Mesothelial cell of epicardium (in vitro differentiated cells): ENCODE results near the gene ASCC3. TPM values are rescaled to one million over a fixed set of nuclear protein-coding genes. Genes with fewer than 3 reads are reported as not detected.

Experiments
- DNase-seq, 2 experiments: peaks; one replicate each; pipeline ENCODE4 v3.0.0; 2021; ENCODE audit warnings: low spot score in 2 of 2; ENCODE audit not compliant: unreplicated experiment in 2 of 2
- H3K27ac Mint-ChIP-seq: 2 replicates; pipeline ENCODE4 v1.8.0; 2021; ENCODE audit warnings: mixed read lengths
- H3K27me3 Mint-ChIP-seq: 2 replicates; pipeline ENCODE4 v1.8.0; 2021; ENCODE audit warnings: low read depth, mixed read lengths
- H3K36me3 Mint-ChIP-seq: 2 replicates; pipeline ENCODE4 v1.8.0; 2021; ENCODE audit warnings: mixed read lengths
- H3K4me1 Mint-ChIP-seq: 2 replicates; pipeline ENCODE4 v1.8.0; 2021; ENCODE audit warnings: mixed read lengths
- H3K4me3 Mint-ChIP-seq: 2 replicates; pipeline ENCODE4 v1.8.0; 2021; ENCODE audit warnings: mild to moderate bottlenecking, moderate library complexity, mixed read lengths
- H3K9me3 Mint-ChIP-seq: 2 replicates; pipeline ENCODE4 v1.8.0; 2021; ENCODE audit warnings: mixed read lengths
- CTCF ChIP-seq: fragments of 200-600 bp; sonication (generic); IDR thresholded peaks from one replicate; pipeline ENCODE4 v1.5.0; 2021; ENCODE audit warnings: antibody characterized with exemption; ENCODE audit not compliant: unreplicated experiment
- total RNA-seq: library from RNA; stranded (reverse); gene quantifications from 3 replicates; pipeline ENCODE4 v1.2.1, GENCODE V29; 2021

Gene ASCC3
- total RNA-seq, 1 donor from 2014 or later: 47.7 TPM

- Mint-ChIP-seq H3K36me3 (no peaks in the 10 kb centered on the region), H3K9me3 (peaks cover 6% of the 10 kb centered on the region), H3K4me1 (no peaks in the 10 kb centered on the region), H3K4me3 (no peak overlapping the region), H3K27me3 (peaks cover 1% of the 10 kb centered on the region), H3K27ac (no peak overlapping the region)
- TF ChIP-seq CTCF: no peak
- DNase-seq: no peak
Measured at GRCh38 chr6:100484474-100484873, 396.7 kb downstream of the ASCC3 start.

- Mint-ChIP-seq H3K36me3 (no peaks in the 10 kb centered on the region), H3K4me1 (no peaks in the 10 kb centered on the region), H3K27me3 (peaks cover 1% of the 10 kb centered on the region), H3K9me3 (no peaks in the 10 kb centered on the region), H3K27ac (no peak overlapping the region), H3K4me3 (no peak overlapping the region)
- no peak for DNase-seq
- TF ChIP-seq CTCF: no peak
Measured at GRCh38 chr6:100482698-100483097, 398.4 kb downstream of the ASCC3 start.

- DNase-seq: no peak
- Mint-ChIP-seq H3K4me1 (no peaks in the 10 kb centered on the region), H3K4me3 (no peak overlapping the region), H3K36me3 (no peaks in the 10 kb centered on the region), H3K27ac (no peak overlapping the region), H3K27me3 (peaks cover 24% of the 10 kb centered on the region), H3K9me3 (no peaks in the 10 kb centered on the region)
- peak; percentile 81 for TF ChIP-seq CTCF
Measured at GRCh38 chr6:100479179-100480035, 401.7 kb downstream of the ASCC3 start.

GRCh38 chr6:100475554-100476320, 405.4 kb downstream of the ASCC3 start:
- Mint-ChIP-seq H3K4me1 (no peaks in the 10 kb centered on the region), H3K9me3 (no peaks in the 10 kb centered on the region), H3K27me3 (peaks cover 58% of the 10 kb centered on the region), H3K4me3 (no peak overlapping the region), H3K27ac (no peak overlapping the region), H3K36me3 (no peaks in the 10 kb centered on the region)
- TF ChIP-seq CTCF: no peak
- no peak for DNase-seq

GRCh38 chr6:100473182-100473581, 407.9 kb downstream of the ASCC3 start:
- Mint-ChIP-seq H3K9me3 (no peaks in the 10 kb centered on the region), H3K27me3 (peaks cover 84% of the 10 kb centered on the region), H3K4me3 (no peak overlapping the region), H3K4me1 (no peaks in the 10 kb centered on the region), H3K27ac (no peak overlapping the region), H3K36me3 (no peaks in the 10 kb centered on the region)
- DNase-seq: no peak
- no peak for TF ChIP-seq CTCF
